CD4-positive, alpha-beta memory T cell (primary cell): ENCODE measurements around the gene ALK. TPM values are rescaled to one million over a fixed set of nuclear protein-coding genes. Genes with fewer than 3 reads are reported as not detected.

Experiments used
- CTCF ChIA-PET: fragments of 350-600 bp; sonication (Branson Sonifier 250); formaldehyde crosslinking; loops from one replicate; lab custom pipeline; 2021; ENCODE audit warnings: inconsistent platforms; ENCODE audit not compliant: partially characterized antibody; lab: Charles Lee
- POLR2A ChIA-PET: fragments of 350-600 bp; sonication (Branson Sonifier 250); formaldehyde crosslinking; loops from one replicate; lab custom pipeline; 2021; ENCODE audit not compliant: partially characterized antibody; lab: Charles Lee
- DNase-seq, 5 donors: peaks; one replicate each; pipeline versions ENCODE4 v3.0.0 to v3.0.0-alpha.2; 2020 to 2022; ENCODE audit warnings: mixed read lengths in 1 of 5
- H3K27ac ChIP-seq: one replicate; pipeline ENCODE4 v1.7.0; 2013; ENCODE audit warnings: low read depth, low read length
- H3K27me3 ChIP-seq: 2 replicates; pipeline ENCODE4 v1.7.0; 2013; ENCODE audit warnings: mild to moderate bottlenecking, low read length, moderate library complexity; ENCODE audit not compliant: insufficient read depth
- H3K36me3 ChIP-seq: 2 replicates; pipeline ENCODE4 v1.7.0; 2013; ENCODE audit warnings: mild to moderate bottlenecking, low read length, moderate library complexity; ENCODE audit not compliant: insufficient read depth
- H3K4me1 ChIP-seq: 2 replicates; pipeline ENCODE4 v1.7.0; 2013; ENCODE audit warnings: mild to moderate bottlenecking, low read length, moderate library complexity; ENCODE audit not compliant: insufficient read depth
- H3K4me3 ChIP-seq, 2 donors: one replicate each; pipeline ENCODE4 v1.7.0; 2013; ENCODE audit warnings: low read length in 2 of 2, mild to moderate bottlenecking in 1 of 2
- H3K9me3 ChIP-seq, 2 donors: one replicate each; pipeline ENCODE4 v1.7.0; 2013; ENCODE audit warnings: low read length in 2 of 2, control low read depth in 1 of 2; ENCODE audit not compliant: control insufficient read depth in 1 of 2
- H3K27ac Mint-ChIP-seq, 7 donors: one replicate each; pipeline ENCODE4 v1.8.0; 2020 to 2021; ENCODE audit warnings: mixed read lengths in 7 of 7, mild to moderate bottlenecking in 6 of 7, inconsistent platforms in 3 of 7, moderate library complexity in 3 of 7
- H3K27me3 Mint-ChIP-seq, 2 donors: one replicate each; pipeline ENCODE4 v1.8.0; 2020 to 2021; ENCODE audit warnings: mixed read lengths in 2 of 2
- H3K36me3 Mint-ChIP-seq, 2 donors: one replicate each; pipeline ENCODE4 v1.8.0; 2020 to 2021; ENCODE audit warnings: mixed read lengths in 2 of 2, inconsistent platforms in 1 of 2, mild to moderate bottlenecking in 1 of 2
- H3K4me1 Mint-ChIP-seq, 4 donors: one replicate each; pipeline ENCODE4 v1.8.0; 2020 to 2021; ENCODE audit warnings: mixed read lengths in 4 of 4, mild to moderate bottlenecking in 1 of 4
- H3K4me3 Mint-ChIP-seq, 8 donors: one replicate each; pipeline ENCODE4 v1.8.0; 2020 to 2021; ENCODE audit warnings: mixed read lengths in 8 of 8, mild to moderate bottlenecking in 7 of 8, moderate library complexity in 6 of 8, inconsistent platforms in 3 of 8
- H3K9me3 Mint-ChIP-seq, 8 donors: one replicate each; pipeline ENCODE4 v1.8.0; 2020 to 2021; ENCODE audit warnings: mixed read lengths in 8 of 8, mild to moderate bottlenecking in 5 of 8, inconsistent platforms in 3 of 8, moderate library complexity in 1 of 8
- intact Hi-C: fragments of 100-400 bp; cut with micrococcal nuclease; formaldehyde crosslinking; loops from one replicate; pipeline ENCODE4 v1.15.1; 2023
- polyA plus RNA-seq, 2 donors: library from polyadenylated mRNA; unstranded; fragments of 300-500 nt; fragmentation: Illumina TruSeq; gene quantifications; one replicate each; pipeline ENCODE4 v1.2.3, GENCODE V29; 2021
- total RNA-seq, 2 experiments: library from RNA; stranded (reverse); gene quantifications; one replicate each; pipeline ENCODE4 v1.2.3, GENCODE V29; 2021

ALK gene
- total and polyA plus RNA-seq, 4 experiments from 2014 or later = 0.07 TPM; not detected in 3

GRCh38 chr2:29634916-29635315, 286.5 kb downstream of the ALK start:
- CTCF ChIA-PET = no interaction called here
- Mint-ChIP-seq H3K9me3 (peaks cover 0 to 5% (median 0%) of the 10 kb centered on the region in 8 donors), H3K27ac (no peak overlapping the region), H3K4me3 (no peak overlapping the region), H3K27me3 (peaks cover 14 to 17% of the 10 kb centered on the region in 2 donors), H3K36me3 (no peaks in the 10 kb centered on the region), H3K4me1 (no peaks in the 10 kb centered on the region)
- Histone ChIP-seq H3K27ac (no peak overlapping the region), H3K9me3 (no peaks in the 10 kb centered on the region), H3K36me3 (no peaks in the 10 kb centered on the region), H3K27me3 (no peaks in the 10 kb centered on the region), H3K4me3 (no peak overlapping the region), H3K4me1 (no peaks in the 10 kb centered on the region)
- intact Hi-C loops = no loop called here
- POLR2A ChIA-PET = no interaction called here
- DNase-seq = no peak

- peaks cover 0 to 2% (median 0%) of the 10 kb centered on the region in 8 donors for H3K9me3 Mint-ChIP-seq
- no peaks in the 10 kb centered on the region for H3K27me3 ChIP-seq
- H3K27me3 Mint-ChIP-seq = peaks cover 20 to 22% of the 10 kb centered on the region in 2 donors
- H3K36me3 ChIP-seq = no peaks in the 10 kb centered on the region
- H3K4me1 Mint-ChIP-seq = no peaks in the 10 kb centered on the region
- no peaks in the 10 kb centered on the region for H3K36me3 Mint-ChIP-seq
- H3K27ac Mint-ChIP-seq = no peak overlapping the region
- H3K27ac ChIP-seq = no peak overlapping the region
- H3K4me3 ChIP-seq = no peak overlapping the region
- H3K4me3 Mint-ChIP-seq = no peak overlapping the region
- H3K9me3 ChIP-seq = no peaks in the 10 kb centered on the region
- ChIA-PET CTCF (no interaction called here), POLR2A (no interaction called here)
- no peaks in the 10 kb centered on the region for H3K4me1 ChIP-seq
- DNase-seq = no peak
- intact Hi-C loops = no loop called here
Measured at GRCh38 chr2:29632018-29632417, 289.4 kb downstream of the ALK start.

GRCh38 chr2:29629495-29629894, 291.9 kb downstream of the ALK start:
- Mint-ChIP-seq H3K4me3 (no peak overlapping the region), H3K9me3 (peaks cover 0 to 2% (median 0%) of the 10 kb centered on the region in 8 donors)
- intact Hi-C loops = no loop called here

GRCh38 chr2:29628862-29629261, 292.5 kb downstream of the ALK start:
- peaks cover 0 to 4% (median 0%) of the 10 kb centered on the region in 8 donors for H3K9me3 Mint-ChIP-seq
- ChIA-PET POLR2A (no interaction called here), CTCF (no interaction called here)
- peaks cover 23 to 34% of the 10 kb centered on the region in 2 donors for H3K27me3 Mint-ChIP-seq
- no peaks in the 10 kb centered on the region for H3K27me3 ChIP-seq
- no peaks in the 10 kb centered on the region for H3K4me1 ChIP-seq
- no peak overlapping the region for H3K4me3 Mint-ChIP-seq
- DNase-seq = no peak
- no peak overlapping the region for H3K4me3 ChIP-seq
- H3K36me3 ChIP-seq = no peaks in the 10 kb centered on the region
- no peaks in the 10 kb centered on the region for H3K9me3 ChIP-seq
- no peaks in the 10 kb centered on the region for H3K36me3 Mint-ChIP-seq
- intact Hi-C loops = no loop called here
- no peak overlapping the region for H3K27ac Mint-ChIP-seq
- H3K4me1 Mint-ChIP-seq = no peaks in the 10 kb centered on the region
- no peak overlapping the region for H3K27ac ChIP-seq

More at GRCh38 chr2:29629495-29629894, 291.9 kb downstream of the ALK start:
- peaks cover 23 to 34% of the 10 kb centered on the region in 2 donors for H3K27me3 Mint-ChIP-seq
- Histone ChIP-seq H3K4me3 (no peak overlapping the region), H3K27me3 (no peaks in the 10 kb centered on the region), H3K4me1 (no peaks in the 10 kb centered on the region), H3K9me3 (no peaks in the 10 kb centered on the region), H3K36me3 (no peaks in the 10 kb centered on the region), H3K27ac (no peak overlapping the region)
- H3K4me1 Mint-ChIP-seq = no peaks in the 10 kb centered on the region
- no peak for DNase-seq
- POLR2A ChIA-PET = no interaction called here
- CTCF ChIA-PET = no interaction called here
- no peaks in the 10 kb centered on the region for H3K36me3 Mint-ChIP-seq
- H3K27ac Mint-ChIP-seq = peak overlapping the region in 1 of 7 donors; percentile 12

GRCh38 chr2:29628108-29628745, 293.2 kb downstream of the ALK start:
- no peak overlapping the region for H3K4me3 Mint-ChIP-seq
- H3K27ac Mint-ChIP-seq = no peak overlapping the region
- peaks cover 23 to 34% of the 10 kb centered on the region in 2 donors for H3K27me3 Mint-ChIP-seq
- no peak for DNase-seq
- H3K4me1 Mint-ChIP-seq = no peaks in the 10 kb centered on the region
- H3K9me3 Mint-ChIP-seq = peaks cover 0 to 4% (median 0%) of the 10 kb centered on the region in 8 donors
- H3K27me3 ChIP-seq = no peaks in the 10 kb centered on the region
- H3K4me3 ChIP-seq = no peak overlapping the region
- no peaks in the 10 kb centered on the region for H3K4me1 ChIP-seq
- ChIA-PET POLR2A (no interaction called here), CTCF (no interaction called here)
- H3K9me3 ChIP-seq = no peaks in the 10 kb centered on the region
- H3K36me3 Mint-ChIP-seq = no peaks in the 10 kb centered on the region
- intact Hi-C loops = no loop called here
- H3K36me3 ChIP-seq = no peaks in the 10 kb centered on the region
- no peak overlapping the region for H3K27ac ChIP-seq

GRCh38 chr2:29627279-29627711, 294.1 kb downstream of the ALK start:
- ChIA-PET POLR2A (no interaction called here), CTCF (no interaction called here)
- no peaks in the 10 kb centered on the region for H3K4me1 Mint-ChIP-seq
- no peak for DNase-seq
- Histone ChIP-seq H3K4me1 (no peaks in the 10 kb centered on the region), H3K27me3 (no peaks in the 10 kb centered on the region), H3K9me3 (no peaks in the 10 kb centered on the region), H3K36me3 (no peaks in the 10 kb centered on the region), H3K27ac (no peak overlapping the region), H3K4me3 (no peak overlapping the region)
- intact Hi-C loops = no loop called here
- H3K27me3 Mint-ChIP-seq = peaks cover 21 to 36% of the 10 kb centered on the region in 2 donors
- no peak overlapping the region for H3K27ac Mint-ChIP-seq
- no peak overlapping the region for H3K4me3 Mint-ChIP-seq
- peaks cover 0 to 4% (median 0%) of the 10 kb centered on the region in 8 donors for H3K9me3 Mint-ChIP-seq
- no peaks in the 10 kb centered on the region for H3K36me3 Mint-ChIP-seq

- no peaks in the 10 kb centered on the region for H3K4me1 ChIP-seq
- CTCF ChIA-PET = no interaction called here
- Mint-ChIP-seq H3K4me1 (no peaks in the 10 kb centered on the region), H3K27ac (no peak overlapping the region), H3K9me3 (peaks cover 0 to 2% (median 0%) of the 10 kb centered on the region in 8 donors), H3K4me3 (no peak overlapping the region), H3K27me3 (peaks cover 7 to 11% of the 10 kb centered on the region in 2 donors), H3K36me3 (no peaks in the 10 kb centered on the region)
- intact Hi-C loops = no loop called here
- H3K27ac ChIP-seq = no peak overlapping the region
- no peaks in the 10 kb centered on the region for H3K36me3 ChIP-seq
- H3K9me3 ChIP-seq = no peaks in the 10 kb centered on the region
- no peak for DNase-seq
- no peak overlapping the region for H3K4me3 ChIP-seq
- no peaks in the 10 kb centered on the region for H3K27me3 ChIP-seq
- POLR2A ChIA-PET = no interaction called here
Measured at GRCh38 chr2:29620890-29621289, 300.5 kb downstream of the ALK start.
